Esophagus squamous epithelium (tissue), 5 donors: ENCODE measurements around the gene TANGO2. TPM values are rescaled to one million over a fixed set of nuclear protein-coding genes. Genes with fewer than 3 reads are reported as not detected.

ENCODE experiments used
- DNase-seq: peaks from one replicate; lab custom pipeline; 2025; lab: John Stamatoyannopoulos, UW
- H3K27ac ChIP-seq, 4 donors: fragments of 200-600 bp; sonication (generic); one replicate each; pipeline ENCODE4 v1.5.1; 2016 to 2019; ENCODE audit warnings: mild to moderate bottlenecking in 1 of 4
- H3K27me3 ChIP-seq, 4 donors: fragments of 200-600 bp; sonication (generic); 1 replicate in 3 of 4; 2 replicates in 1 of 4; pipeline versions ENCODE4 v1.5.1 to v1.6.0; 2017 to 2021; ENCODE audit warnings: antibody characterized with exemption in 1 of 4
- H3K36me3 ChIP-seq, 3 donors: fragments of 200-600 bp; sonication (generic); one replicate each; pipeline ENCODE4 v1.5.1; 2016 to 2019
- H3K4me1 ChIP-seq, 3 donors: fragments of 200-600 bp; sonication (generic); one replicate each; pipeline ENCODE4 v1.5.1; 2017 to 2019
- H3K4me3 ChIP-seq, 4 donors: fragments of 200-600 bp; sonication (generic); 1 replicate in 3 of 4; 2 replicates in 1 of 4; pipeline ENCODE4 v1.5.1; 2016 to 2019; ENCODE audit warnings: mild to moderate bottlenecking in 2 of 4, moderate library complexity in 1 of 4
- H3K9me3 ChIP-seq, 3 donors: fragments of 200-600 bp; sonication (generic); one replicate each; pipeline ENCODE4 v1.5.1; 2016 to 2019
- POLR2A ChIP-seq, 4 donors: fragments of 450-650 bp; IDR thresholded peaks; one replicate each; pipeline ENCODE4 v1.6.1; 2017; ENCODE audit warnings: antibody characterized with exemption in 4 of 4, mild to moderate bottlenecking in 4 of 4, moderate library complexity in 3 of 4
- WGBS, 2 donors: methylation state at CpG; one replicate each; pipeline ENCODE4 v1.1.5; 2018; 5-methylcytosine and 5-hydroxymethylcytosine counted together
- intact Hi-C: fragments of 100-400 bp; cut with DNase I; formaldehyde crosslinking; loops from one replicate; pipeline ENCODE4 v1.15.0; 2022
- total RNA-seq, 4 donors: library from RNA; depleted of rRNA; stranded (reverse); fragments of >200 nt; gene quantifications; one replicate each; pipeline ENCODE4 v1.1.0, GENCODE V29; 2016
- TF ChIP-seq, protein P1 (sequence below), 6 experiments: fragments of 450-650 bp in 4 of 6; fragments of 200-600 bp in 2 of 6; sonication (generic) in 2 of 6; IDR thresholded peaks; one replicate each; pipeline ENCODE4 v1.5.1; 2016 to 2019; ENCODE audit warnings: antibody characterized with exemption in 6 of 6, mild to moderate bottlenecking in 4 of 6, moderate library complexity in 4 of 6
- donor health status: DM: yes; HTN: yes; CAD: no.

Gene TANGO2
- total RNA-seq, 4 donors from 2014 or later, result 14.0 to 28.2 (median 17.6) TPM

DNA sequence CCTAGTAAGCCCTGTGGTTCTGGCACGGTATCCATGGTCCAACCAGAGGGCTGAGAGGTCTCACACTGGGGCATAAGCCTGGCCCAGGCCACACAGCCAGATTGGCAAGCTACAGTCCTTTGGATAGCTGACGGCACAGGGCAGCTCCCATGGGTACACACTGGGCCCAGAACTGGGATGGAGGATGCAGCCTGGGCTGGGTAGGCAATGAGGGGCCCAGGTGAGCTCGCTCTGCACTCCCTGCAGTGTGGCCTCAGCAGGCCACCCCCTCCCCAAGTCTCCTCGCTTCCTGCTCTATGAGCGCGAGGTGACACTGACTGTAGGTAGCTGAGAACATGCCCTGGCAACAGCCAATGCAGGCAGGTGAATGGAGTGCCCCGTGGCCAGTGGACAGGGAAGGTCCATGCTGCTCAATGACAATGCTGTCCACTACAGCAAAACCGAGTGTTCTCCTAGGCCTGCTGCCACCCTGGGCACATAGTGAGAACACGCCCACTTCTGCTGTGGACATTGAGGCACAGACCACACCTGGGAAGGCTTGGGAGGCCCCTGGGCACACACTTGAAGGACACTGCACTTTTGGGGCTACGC is 8.1 kb upstream of the TANGO2 start:
- Histone ChIP-seq H3K9me3 (no peaks in the 10 kb centered on the region), H3K27ac (no peak overlapping the region), H3K4me3 (no peak overlapping the region), H3K27me3 (peaks cover 0 to 26% (median 0%) of the 10 kb centered on the region in 4 donors), H3K36me3 (no peaks in the 10 kb centered on the region), H3K4me1 (peaks cover 11 to 40% (median 14%) of the 10 kb centered on the region in 3 donors)
- no peak for DNase-seq
- intact Hi-C loops, result no loop called here
- 77% methylated on average over 5 of the region's 10 CpGs; no CpG with 5 or more reads in 1 of the 2 donors for WGBS, 2 donors
- TF ChIP-seq, protein P1, sequence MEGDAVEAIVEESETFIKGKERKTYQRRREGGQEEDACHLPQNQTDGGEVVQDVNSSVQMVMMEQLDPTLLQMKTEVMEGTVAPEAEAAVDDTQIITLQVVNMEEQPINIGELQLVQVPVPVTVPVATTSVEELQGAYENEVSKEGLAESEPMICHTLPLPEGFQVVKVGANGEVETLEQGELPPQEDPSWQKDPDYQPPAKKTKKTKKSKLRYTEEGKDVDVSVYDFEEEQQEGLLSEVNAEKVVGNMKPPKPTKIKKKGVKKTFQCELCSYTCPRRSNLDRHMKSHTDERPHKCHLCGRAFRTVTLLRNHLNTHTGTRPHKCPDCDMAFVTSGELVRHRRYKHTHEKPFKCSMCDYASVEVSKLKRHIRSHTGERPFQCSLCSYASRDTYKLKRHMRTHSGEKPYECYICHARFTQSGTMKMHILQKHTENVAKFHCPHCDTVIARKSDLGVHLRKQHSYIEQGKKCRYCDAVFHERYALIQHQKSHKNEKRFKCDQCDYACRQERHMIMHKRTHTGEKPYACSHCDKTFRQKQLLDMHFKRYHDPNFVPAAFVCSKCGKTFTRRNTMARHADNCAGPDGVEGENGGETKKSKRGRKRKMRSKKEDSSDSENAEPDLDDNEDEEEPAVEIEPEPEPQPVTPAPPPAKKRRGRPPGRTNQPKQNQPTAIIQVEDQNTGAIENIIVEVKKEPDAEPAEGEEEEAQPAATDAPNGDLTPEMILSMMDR (IDR thresholded peaks at IDR 0.05), result no peak
- no peak for TF ChIP-seq POLR2A (IDR thresholded peaks at IDR 0.05)

DNA sequence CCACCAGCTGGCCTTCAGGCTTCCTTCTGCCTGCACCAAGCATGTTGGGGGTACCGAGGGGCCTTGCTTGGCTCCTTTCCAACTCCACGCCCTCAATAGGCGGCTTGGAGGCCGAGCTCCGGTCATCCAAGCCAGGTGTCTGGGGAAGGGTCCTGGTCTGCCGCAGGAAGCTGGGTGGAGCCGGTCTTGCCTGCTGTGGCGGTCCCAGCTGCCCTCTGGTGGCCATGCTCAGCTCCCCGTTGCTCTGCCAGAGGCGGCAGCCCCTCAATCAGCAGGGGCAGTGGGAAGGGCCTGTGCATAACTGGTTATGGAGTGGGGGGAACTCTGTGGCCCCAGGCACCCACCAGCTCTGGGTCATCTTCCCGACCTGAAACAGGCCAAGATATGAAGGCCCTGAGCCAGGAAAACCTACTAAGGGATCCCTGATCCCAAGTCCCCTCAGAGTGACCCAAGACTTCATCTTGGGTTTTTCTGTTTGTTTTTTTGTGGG is 7.5 kb upstream of the TANGO2 start:
- Histone ChIP-seq H3K9me3 (no peaks in the 10 kb centered on the region), H3K4me1 (peaks cover 11 to 40% (median 14%) of the 10 kb centered on the region in 3 donors), H3K27me3 (peaks cover 0 to 32% (median 0%) of the 10 kb centered on the region in 4 donors), H3K27ac (no peak overlapping the region), H3K4me3 (no peak overlapping the region), H3K36me3 (no peaks in the 10 kb centered on the region)
- WGBS, 2 donors, result 33 to 44% methylated on average over 1 to 2 of the region's 11 CpGs
- DNase-seq, result no peak
- intact Hi-C loops, result no loop called here
- no peak for TF ChIP-seq POLR2A (IDR thresholded peaks at IDR 0.05)
- TF ChIP-seq, protein P1 (IDR thresholded peaks at IDR 0.05), result peak; percentile 17 to 65 (median 46)

DNA sequence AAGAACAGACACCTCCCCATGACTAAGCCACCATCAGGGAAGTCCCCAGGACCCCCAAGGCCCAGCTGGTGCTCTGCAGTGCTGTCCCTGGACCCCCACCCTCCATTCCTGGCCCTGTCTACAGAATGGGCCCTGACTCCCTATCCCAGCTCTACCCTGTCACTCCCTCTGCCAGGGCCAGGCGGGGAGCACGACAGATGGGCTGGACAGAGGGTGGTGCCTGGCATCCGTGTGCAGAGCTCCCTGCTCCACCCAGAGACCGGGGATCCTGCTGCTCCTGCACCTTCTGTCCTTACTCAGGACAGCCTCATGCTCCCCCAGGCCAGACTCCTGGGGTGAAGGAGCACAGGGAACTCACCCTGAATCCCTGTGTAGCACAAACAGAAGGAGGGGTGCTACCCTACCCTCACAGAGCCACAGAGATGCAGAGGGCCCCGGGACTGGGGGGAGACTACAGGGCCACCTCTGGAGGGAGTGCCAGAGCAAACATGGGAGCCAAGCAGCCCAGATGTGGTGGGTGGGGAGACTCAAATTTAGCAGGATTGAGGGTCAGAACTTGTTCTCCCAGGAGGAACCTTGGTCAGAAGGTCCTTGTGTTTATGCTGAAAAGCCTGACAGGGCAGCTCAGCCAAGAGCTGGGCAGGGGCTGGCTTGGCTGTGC is 6.3 kb upstream of the TANGO2 start:
- Histone ChIP-seq H3K27ac (no peak overlapping the region), H3K4me3 (no peak overlapping the region), H3K4me1 (peaks cover 11 to 40% (median 14%) of the 10 kb centered on the region in 3 donors), H3K36me3 (no peaks in the 10 kb centered on the region), H3K27me3 (peaks cover 0 to 35% (median 0%) of the 10 kb centered on the region in 4 donors), H3K9me3 (no peaks in the 10 kb centered on the region)
- 17% methylated on average over 1 of the region's 5 CpGs; no CpG with 5 or more reads in 1 of the 2 donors for WGBS, 2 donors
- intact Hi-C loops, result no loop called here
- no peak for DNase-seq
- TF ChIP-seq POLR2A (IDR thresholded peaks at IDR 0.05), result no peak
- TF ChIP-seq, protein P1 (IDR thresholded peaks at IDR 0.05), result no peak

GRCh38 chr22:20015187-20015625 is 5.7 kb upstream of the TANGO2 start:
- no peaks in the 10 kb centered on the region for H3K9me3 ChIP-seq
- no peak for TF ChIP-seq POLR2A (IDR thresholded peaks at IDR 0.05)
- TF ChIP-seq, protein P1 (IDR thresholded peaks at IDR 0.05), result no peak
- H3K27me3 ChIP-seq, result peaks cover 0 to 35% (median 0%) of the 10 kb centered on the region in 4 donors
- peaks cover 12 to 43% (median 14%) of the 10 kb centered on the region in 3 donors for H3K4me1 ChIP-seq
- 100% methylated on average over 1 of the region's 10 CpGs; no CpG with 5 or more reads in 1 of the 2 donors for WGBS, 2 donors
- no peak for DNase-seq
- H3K4me3 ChIP-seq, result no peak overlapping the region
- H3K36me3 ChIP-seq, result no peaks in the 10 kb centered on the region
- no peak overlapping the region for H3K27ac ChIP-seq
- intact Hi-C loops, result no loop called here
